Fibroblast of the aortic adventitia (primary cell): ENCODE data around the gene FRMD5. TPM values are rescaled to one million over a fixed set of nuclear protein-coding genes. Genes with fewer than 3 reads are reported as not detected.
"Not testable (repeated sequence)": the region's sequence is repeated elsewhere in the genome, so short reads cannot be mapped to it uniquely, and the experiment has no call there.

Experiments
- DNase-seq: peaks from one replicate; pipeline ENCODE4 v3.0.0-alpha.2; 2010; ENCODE audit warnings: low read depth
- H3K4me3 ChIP-seq: 2 replicates; pipeline ENCODE4 v1.5.1; 2011; ENCODE audit warnings: low read depth, mild to moderate bottlenecking, control low read depth, low read length, moderate library complexity
- total RNA-seq: library from RNA; depleted of rRNA; stranded (reverse); fragments of >200 nt; gene quantifications from 2 replicates; pipeline ENCODE4 v1.2.3, GENCODE V29; 2012; ENCODE audit warnings: low replicate concordance
- TF ChIP-seq, protein P1 (sequence below): IDR thresholded peaks from 2 replicates; pipeline ENCODE4 v1.5.1; 2011; ENCODE audit warnings: mild to moderate bottlenecking, low read length, control low read depth, inconsistent platforms; ENCODE audit not compliant: insufficient read depth

The FRMD5 gene
- total RNA-seq, 1 donor: 16.3 TPM

DNA sequence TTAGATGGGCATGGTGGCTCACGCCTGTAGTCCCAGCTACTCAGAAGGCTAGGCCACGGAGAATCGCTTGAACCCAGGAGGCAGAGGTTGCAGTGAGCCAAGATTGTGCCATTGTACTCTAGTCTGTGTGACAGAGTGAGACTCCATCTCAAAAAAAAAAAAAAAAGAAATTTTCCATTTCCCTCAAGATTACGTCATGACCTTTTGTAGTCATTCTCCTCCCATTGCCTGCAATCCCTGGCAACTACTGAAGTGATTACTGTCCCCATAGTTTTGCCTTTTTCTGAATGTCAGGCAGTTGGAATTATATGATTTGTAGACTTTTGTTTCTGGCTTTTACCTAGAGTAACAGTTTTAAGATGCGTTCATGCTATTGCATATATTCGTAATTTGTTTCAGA lies 340.3 kb downstream of the FRMD5 start:
- TF ChIP-seq, protein P1, sequence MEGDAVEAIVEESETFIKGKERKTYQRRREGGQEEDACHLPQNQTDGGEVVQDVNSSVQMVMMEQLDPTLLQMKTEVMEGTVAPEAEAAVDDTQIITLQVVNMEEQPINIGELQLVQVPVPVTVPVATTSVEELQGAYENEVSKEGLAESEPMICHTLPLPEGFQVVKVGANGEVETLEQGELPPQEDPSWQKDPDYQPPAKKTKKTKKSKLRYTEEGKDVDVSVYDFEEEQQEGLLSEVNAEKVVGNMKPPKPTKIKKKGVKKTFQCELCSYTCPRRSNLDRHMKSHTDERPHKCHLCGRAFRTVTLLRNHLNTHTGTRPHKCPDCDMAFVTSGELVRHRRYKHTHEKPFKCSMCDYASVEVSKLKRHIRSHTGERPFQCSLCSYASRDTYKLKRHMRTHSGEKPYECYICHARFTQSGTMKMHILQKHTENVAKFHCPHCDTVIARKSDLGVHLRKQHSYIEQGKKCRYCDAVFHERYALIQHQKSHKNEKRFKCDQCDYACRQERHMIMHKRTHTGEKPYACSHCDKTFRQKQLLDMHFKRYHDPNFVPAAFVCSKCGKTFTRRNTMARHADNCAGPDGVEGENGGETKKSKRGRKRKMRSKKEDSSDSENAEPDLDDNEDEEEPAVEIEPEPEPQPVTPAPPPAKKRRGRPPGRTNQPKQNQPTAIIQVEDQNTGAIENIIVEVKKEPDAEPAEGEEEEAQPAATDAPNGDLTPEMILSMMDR: no peak
- DNase-seq: peak; percentile 14
- H3K4me3 ChIP-seq: no peak overlapping the region

DNA sequence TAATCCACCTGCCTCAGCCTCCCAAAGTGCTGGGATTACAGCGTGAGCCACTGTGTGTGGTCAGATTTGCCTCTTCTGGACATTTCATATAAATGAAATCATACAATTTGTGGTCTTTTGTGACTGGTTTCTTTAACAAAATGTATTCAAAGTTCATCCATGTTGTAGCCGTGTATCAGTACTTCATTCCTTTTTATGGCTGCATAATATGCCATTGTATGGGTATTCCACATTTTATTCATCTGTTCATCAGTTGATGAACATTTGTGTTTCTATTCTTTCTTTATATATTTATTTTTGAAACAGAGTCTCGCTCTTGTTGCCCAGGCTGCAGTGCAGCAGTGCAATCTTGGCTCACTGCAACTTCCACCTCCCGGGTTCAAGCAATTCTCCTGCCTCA lies 342.5 kb downstream of the FRMD5 start:
- H3K4me3 ChIP-seq: no peak overlapping the region
- DNase-seq: no peak
- TF ChIP-seq, protein P1: no peak

DNA sequence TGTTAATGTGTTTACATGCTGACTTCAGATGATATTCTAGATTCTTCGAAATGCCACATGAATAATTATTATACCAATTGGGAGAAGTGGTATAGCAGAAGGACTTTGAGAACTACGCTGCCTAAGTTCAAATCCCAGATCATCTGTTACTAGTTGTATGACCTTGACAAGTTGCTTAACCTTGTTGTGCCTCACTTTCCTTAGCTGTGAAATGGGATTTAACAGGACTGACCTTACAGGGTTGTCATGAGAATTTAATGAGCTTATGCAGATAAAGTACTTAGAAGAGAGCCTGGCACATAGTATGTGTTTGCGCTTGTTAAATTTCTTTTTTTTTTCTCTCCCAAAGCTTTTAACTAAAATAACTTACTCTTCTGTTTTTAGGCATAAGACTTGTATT lies 343.8 kb downstream of the FRMD5 start:
- no peak for DNase-seq
- no peak overlapping the region for H3K4me3 ChIP-seq
- TF ChIP-seq, protein P1: no peak

DNA sequence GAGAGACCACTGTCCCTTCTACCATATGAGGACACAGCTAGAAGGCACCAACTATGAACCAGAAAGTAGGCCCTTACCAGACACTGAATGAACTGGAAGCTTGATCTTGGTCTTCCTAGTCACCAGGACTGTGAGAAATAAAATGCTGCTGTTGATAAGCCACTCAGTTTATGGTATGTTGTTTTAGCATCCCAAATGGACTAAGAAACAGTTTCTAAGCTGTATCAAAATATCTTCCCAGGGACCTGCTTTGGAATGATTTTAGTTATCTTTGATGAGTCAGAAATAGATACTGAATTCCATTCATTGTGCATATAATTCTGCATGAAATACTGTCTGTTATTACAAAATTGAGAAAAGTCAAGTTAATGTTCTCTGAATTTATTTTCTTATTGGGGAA lies 349.6 kb downstream of the FRMD5 start:
- DNase-seq: peak; percentile 37
- no peak overlapping the region for H3K4me3 ChIP-seq
- TF ChIP-seq, protein P1: no peak

DNA sequence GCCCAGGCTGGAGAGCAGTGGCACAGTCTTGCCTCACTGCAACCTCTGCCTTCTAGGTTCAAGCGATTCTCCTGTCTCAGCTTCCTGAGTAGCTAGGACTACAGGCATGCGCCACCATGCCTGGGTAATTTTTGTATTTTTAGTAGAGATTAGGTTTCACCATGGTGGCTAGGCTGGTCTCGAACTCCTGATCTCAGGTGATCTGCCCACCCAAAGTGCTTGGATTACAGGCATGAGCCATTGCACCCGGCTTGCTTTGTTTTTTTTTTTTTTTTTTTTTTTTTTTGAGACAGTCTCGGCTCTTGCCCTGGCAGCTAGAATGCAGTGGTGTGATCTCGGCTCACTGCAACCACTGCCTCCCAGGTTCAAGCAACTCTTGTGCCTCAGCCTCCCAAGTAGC lies 362.6 kb downstream of the FRMD5 start:
- DNase-seq, H3K4me3 ChIP-seq: not testable (repeated sequence)

DNA sequence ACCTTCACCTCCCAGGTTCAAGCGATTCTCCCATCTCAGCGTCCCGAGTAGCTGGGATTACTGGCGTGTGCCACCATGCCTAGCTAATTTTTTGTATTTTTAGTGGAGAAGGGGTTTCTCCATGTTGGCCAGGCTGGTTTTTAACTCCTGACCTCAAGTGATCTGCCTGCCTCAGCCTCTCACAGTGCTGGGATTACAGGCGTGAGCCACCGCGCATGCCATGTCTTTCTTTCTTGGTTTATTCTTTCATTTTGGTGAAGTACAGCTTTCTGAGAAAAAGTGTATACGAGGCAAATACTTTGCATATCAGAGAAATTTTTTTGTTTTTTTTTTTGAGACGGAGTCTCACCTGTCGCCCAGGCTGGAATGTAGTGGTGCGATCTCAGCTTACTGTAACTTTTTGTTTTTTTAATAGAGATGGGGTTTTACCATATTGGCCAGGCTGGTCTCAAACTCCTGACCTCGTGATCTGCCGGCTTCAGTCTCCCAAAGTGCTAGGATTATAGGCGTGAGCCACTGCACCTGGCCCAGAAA lies 363.5 kb downstream of the FRMD5 start:
- DNase-seq, H3K4me3 ChIP-seq: not testable (repeated sequence)

DNA sequence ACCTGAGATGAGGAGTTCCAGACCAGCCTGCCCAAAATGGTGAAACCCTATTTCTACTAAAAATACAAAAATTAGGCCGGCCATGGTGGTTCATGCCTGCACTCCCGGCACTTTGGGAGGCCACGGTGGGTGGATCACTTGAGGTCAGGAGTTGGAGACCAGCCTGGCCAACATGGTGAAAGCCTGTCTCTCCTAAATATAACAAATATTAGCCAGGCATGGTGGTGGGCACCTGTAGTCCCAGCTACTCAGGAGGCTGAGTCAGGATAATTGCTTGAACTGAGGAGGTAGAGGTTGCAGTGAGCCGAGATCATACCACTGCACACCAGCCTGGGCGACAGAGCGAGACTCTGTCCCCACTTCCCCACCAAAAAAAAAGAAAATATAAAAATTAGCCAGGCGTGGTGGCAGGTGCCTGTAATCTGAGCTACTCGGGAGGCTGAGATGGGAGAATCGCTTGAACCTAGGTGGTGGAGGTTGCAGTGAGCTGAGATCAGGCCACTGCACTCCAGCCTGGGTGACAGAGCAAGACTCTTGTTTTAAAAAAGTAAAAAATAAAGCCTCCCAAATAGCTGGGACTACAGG lies 364.3 kb downstream of the FRMD5 start:
- not testable (repeated sequence) for H3K4me3 ChIP-seq, DNase-seq

DNA sequence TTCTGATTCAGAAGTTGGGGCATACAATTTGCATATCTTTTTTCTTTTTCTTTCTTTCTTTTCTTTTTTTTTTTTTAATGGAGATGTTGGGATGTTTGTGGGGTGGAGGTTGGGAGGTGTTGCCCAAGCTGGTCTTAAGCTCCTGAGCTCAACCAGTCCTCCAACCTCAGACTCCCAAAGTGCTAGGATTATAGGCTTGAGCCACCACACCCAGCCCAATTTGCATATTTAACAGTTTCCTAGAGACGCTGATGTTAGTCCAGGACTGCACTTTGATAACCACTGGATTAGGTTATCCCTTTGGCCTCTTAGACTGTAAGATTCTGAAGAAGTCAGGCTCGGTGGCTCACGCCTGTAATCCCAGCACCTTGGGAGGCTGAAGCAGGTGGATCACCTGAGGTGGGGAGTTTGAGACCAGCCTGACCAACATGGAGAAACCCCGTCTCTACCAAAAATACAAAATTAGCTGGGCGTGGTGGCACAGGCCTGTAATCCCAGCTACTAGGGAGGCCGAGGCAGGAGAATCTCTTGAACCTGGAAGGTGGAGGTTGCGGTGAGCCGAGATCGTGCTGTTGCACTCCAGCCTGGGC lies 365.0 kb downstream of the FRMD5 start:
- not testable (repeated sequence) for H3K4me3 ChIP-seq, DNase-seq

DNA sequence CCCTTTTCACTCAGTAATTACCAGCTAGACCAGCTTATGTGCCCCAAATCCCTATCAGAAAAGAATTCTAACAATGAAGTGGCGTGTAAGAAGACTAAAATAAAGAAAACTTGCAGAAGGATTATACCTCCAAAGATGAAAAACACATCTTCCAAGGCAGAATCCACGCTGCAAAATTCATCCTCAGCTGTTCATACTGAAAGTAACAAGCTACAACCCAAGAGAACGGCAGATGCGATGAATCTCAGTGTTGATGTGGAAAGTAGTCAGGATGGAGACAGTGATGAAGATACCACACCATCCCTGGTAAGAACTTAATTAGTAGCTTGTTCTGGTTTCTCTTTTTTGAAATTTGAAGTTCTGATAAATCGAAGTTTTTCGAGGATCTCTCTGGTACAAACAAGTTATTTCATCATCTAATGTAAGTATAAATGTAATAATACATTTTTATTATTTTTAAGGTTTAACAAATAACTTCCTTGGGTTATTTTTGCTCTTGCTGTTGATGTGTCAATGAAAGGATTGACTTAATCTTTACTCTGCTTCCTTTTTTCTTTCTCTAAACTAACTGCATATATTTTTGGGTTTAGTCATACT lies 366.9 kb downstream of the FRMD5 start:
- DNase-seq: peak; percentile 25
- H3K4me3 ChIP-seq: peak overlapping the region; percentile 76
- TF ChIP-seq, protein P1: no peak
